GM18511 (cell line): ENCODE results near the gene IFITM10.

Source experiments
- ATAC-seq: cut with Tn5 transposase; IDR thresholded peaks from one replicate; pipeline ENCODE4 v1.9.1; 2021; ENCODE audit warnings: mild to moderate bottlenecking, moderate library complexity; ENCODE audit not compliant: unreplicated experiment

IFITM10 gene

GRCh38 chr11:1750481-1750839 lies at the start of gene IFITM10:
TSS of gene IFITM10 (minus strand) at chr11:1750595. CDS start at chr11:1750442, 153 bp downstream.
- no peak for ATAC-seq

GRCh38 chr11:1797391-1798125 lies 47.2 kb upstream of the IFITM10 start:
- ATAC-seq, result no peak

DNA sequence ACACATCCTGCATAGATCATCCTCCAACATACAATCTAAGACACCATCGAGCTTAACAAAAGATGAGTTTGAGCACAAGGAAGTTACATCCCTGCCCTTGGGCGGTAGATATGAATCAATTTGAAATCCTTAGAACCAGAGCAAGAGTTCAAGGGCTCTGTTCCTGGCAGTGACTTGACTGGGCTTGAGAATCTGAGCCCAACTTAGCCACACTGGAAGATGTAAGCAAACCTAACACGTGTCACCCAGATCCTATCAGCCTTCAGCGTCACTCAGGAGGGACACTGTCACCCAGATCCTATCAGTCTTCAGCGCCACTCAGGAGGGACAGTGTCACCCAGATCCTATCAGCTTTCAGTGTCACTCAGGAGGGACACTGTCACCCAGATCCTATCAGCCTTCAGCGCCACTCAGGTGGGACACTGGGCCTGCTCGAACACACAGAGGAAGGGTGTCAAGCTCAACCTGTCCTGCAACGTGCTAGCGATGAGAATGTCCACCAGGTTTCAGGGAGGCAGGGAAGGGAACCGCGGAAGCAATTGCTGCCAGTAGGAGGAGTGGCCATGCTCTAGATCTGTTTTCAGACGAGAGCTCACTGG lies 46.1 kb upstream of the IFITM10 start:
- no peak for ATAC-seq

GRCh38 chr11:1793081-1793480 lies 42.7 kb upstream of the IFITM10 start:
- no peak for ATAC-seq

GRCh38 chr11:1792461-1792860 lies 42.1 kb upstream of the IFITM10 start:
- ATAC-seq, result no peak

GRCh38 chr11:1791912-1792311 lies 41.5 kb upstream of the IFITM10 start:
- no peak for ATAC-seq

GRCh38 chr11:1786466-1786865 lies 36.1 kb upstream of the IFITM10 start:
- no peak for ATAC-seq

GRCh38 chr11:1785749-1786413 lies 35.5 kb upstream of the IFITM10 start:
- ATAC-seq, result no peak

GRCh38 chr11:1784761-1785650 lies 34.6 kb upstream of the IFITM10 start:
- ATAC-seq, result no peak

- no peak for ATAC-seq
Observed at GRCh38 chr11:1783725-1784529, 33.5 kb upstream of the IFITM10 start.

DNA sequence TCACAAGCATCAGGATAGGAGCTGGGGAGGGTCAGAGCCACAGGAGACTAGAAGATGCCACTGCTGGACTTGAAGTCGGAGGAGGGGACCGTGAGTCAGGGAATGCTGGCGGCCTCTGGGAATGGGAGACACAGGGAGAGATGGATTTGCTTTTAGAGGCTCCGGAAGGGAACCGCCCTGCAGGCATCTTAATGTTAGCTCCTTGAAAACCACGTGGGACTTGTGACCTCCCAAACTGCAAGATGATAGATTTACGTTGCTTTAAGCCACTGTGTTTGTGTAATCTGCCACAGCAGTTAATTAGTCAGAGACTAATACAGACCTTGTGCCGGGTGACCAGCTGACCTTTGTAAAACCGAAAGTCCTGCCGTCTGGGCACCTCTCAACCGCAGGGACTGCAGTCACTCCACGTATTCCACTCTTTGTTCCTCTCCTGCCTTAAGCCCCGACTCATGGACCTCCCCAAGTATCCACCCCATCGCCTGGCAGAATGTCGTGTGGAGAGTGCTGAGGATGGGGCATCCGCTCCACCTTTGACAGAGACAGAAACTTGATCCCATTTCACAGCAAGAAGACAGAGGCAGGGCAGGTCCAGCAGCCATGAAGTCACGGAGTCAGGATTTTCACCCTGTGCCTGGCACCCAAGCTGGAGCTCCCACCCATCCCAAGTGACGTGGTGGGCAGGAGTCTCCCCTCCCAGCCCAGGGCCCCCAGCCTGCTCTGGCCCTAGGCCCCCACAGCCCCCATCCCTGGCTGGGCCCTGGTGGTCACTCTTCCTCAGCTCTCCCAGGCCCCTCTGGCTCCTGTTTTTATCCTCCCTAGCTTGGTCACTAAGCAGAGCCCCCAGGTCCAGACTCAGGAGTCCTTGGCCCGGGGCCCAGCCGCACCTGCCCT lies 32.7 kb upstream of the IFITM10 start:
- ATAC-seq, result no peak

GRCh38 chr11:1782031-1782590 lies 31.7 kb upstream of the IFITM10 start:
- ATAC-seq, result no peak

GRCh38 chr11:1781593-1781975 lies 31.2 kb upstream of the IFITM10 start:
- ATAC-seq, result no peak

- no peak for ATAC-seq
Observed at GRCh38 chr11:1780700-1781592, 30.6 kb upstream of the IFITM10 start.

DNA sequence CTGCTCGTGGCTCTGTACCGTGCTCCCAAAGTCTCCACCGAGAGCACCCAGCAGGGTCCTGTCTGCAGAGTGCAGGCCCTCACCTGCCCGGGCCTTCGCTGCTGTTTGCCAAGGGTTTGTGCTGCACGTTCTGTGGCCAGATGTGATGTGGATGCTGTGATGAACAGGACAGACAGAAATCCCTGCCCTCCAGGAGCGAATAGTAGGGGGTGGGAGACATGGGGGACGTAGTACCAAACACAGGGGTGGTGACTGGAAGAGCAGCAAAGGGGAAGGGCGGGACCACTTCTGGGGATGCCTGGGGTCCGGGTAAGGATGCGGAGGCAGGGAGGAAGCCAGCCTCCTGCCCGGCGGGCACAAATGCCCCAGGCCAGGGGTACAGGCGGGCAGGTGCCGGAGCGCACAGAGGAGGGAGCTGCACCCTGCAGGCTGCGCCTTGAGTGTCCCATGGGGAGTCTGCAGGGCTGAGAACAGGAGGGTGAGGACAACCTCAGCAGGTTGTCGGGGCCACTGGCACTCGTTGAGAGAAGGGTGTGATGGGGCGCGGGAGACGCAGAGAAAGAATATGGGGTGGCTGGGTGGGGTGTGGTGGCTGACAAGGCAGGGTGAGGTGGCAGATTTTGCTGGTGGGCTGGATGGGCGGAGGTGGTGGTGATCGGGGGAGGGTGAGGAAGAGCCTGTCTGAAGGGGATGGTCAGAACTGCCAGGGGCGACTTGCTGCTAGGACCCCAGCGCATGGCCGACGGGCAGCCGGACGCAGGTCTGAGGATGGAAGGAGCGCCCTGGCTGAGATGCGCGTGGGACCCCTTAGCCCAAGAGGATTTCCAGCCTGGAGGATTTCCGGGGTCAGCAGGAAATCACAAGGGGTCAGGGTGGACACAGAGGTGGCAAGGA lies 29.7 kb upstream of the IFITM10 start:
- ATAC-seq, result no peak

DNA sequence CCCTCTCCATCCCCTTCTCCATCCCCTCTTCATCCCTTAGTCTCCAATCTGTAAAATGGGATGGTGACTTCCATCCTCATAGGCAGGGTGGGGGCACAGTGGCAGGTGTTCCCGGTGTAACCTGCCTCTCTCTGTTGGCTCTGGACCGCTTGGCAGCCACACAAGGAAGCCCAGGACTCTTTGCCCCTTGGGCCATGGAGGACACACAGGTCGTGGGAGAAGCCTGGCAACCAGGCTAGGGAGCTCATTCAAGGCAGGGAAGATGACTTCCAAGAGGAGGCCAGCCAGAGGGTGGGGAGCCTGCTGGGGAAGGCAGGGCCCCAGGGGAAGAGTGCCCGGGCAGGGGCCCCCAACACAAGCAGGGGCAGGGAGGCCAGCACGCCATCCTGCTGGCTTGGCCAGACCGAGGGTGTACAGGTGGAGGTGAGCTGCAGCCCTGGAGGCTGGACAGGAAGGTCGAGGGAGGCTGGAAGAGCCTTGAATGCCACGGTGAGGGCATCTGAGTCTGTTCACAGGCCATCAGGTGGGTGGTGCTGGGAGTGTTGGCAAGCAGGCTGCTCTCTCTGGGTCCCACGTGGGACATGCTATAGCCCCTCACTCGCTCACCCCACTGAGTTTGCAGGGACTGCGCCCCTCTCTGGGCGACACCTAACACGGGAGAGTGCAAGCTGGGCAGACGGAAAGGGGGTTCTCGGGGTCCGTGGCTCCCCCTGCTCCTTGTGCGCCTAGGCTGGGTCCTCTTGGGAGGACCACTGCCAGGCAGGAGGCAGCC lies 28.8 kb upstream of the IFITM10 start:
- no peak for ATAC-seq
